Measurements from ENCODE around the gene DNAH8. TPM values are rescaled to one million over a fixed set of nuclear protein-coding genes. Genes with fewer than 3 reads are reported as not detected.

The DNAH8 gene
- total RNA-seq, 6 experiments from 2014 or later = not detected

DNA sequence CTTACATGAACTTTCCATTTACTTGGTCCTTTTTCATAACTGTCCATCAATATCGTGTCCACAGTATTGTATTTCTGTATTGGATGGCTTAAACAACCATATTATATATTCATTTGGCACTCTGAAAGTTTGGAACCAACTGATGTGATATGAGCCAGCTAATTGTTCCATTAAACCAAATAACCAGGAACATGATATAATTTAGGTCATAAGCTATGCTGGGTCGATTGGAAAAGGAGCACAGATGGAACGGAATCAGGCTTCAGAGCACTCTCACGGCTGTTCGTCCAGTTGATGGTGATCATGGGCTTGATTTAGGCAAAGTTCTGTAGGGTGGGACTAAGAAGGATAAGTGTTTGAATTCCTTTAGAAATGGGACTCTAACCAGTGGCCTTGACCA lies 142.7 kb downstream of the DNAH8 start:
- Mint-ChIP-seq H3K4me1 (ENCODE audit: low read depth) (no peaks in the 10 kb centered on the region), H3K27ac (no peak overlapping the region), H3K36me3 (ENCODE audit: low read depth) (no peaks in the 10 kb centered on the region), H3K27me3 (ENCODE audit: insufficient read depth) (no peaks in the 10 kb centered on the region), H3K4me3 (no peak overlapping the region), H3K9me3 (no peaks in the 10 kb centered on the region)
- TF ChIP-seq, protein P1, sequence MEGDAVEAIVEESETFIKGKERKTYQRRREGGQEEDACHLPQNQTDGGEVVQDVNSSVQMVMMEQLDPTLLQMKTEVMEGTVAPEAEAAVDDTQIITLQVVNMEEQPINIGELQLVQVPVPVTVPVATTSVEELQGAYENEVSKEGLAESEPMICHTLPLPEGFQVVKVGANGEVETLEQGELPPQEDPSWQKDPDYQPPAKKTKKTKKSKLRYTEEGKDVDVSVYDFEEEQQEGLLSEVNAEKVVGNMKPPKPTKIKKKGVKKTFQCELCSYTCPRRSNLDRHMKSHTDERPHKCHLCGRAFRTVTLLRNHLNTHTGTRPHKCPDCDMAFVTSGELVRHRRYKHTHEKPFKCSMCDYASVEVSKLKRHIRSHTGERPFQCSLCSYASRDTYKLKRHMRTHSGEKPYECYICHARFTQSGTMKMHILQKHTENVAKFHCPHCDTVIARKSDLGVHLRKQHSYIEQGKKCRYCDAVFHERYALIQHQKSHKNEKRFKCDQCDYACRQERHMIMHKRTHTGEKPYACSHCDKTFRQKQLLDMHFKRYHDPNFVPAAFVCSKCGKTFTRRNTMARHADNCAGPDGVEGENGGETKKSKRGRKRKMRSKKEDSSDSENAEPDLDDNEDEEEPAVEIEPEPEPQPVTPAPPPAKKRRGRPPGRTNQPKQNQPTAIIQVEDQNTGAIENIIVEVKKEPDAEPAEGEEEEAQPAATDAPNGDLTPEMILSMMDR (IDR thresholded peaks at IDR 0.05) = no peak
- no peak for DNase-seq

DNA sequence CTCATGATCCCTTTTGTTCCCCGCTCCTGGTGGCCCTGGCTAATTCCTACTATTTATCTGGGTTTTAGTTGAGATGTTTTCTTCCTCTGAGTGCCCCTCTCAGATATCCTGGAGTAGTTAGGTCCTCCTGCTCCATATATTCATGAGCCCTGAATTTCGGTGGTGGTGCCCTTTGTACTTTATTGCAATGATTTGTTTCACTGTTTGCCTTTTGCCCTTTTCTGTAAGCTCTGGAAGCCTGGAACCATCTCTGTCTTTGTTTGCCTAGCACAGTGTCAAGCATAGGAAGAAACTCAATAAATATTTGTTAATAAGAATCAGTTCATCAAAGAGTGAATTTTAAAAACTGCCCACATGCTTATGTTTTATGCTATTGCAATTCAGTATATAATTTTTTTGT lies 144.9 kb downstream of the DNAH8 start:
- no peaks in the 10 kb centered on the region for H3K4me1 Mint-ChIP-seq (ENCODE audit: low read depth)
- H3K9me3 Mint-ChIP-seq = no peaks in the 10 kb centered on the region
- H3K4me3 Mint-ChIP-seq = no peak overlapping the region
- no peak for DNase-seq
- H3K27me3 Mint-ChIP-seq (ENCODE audit: insufficient read depth) = no peaks in the 10 kb centered on the region; the same call in 1 of the 2 replicates
- TF ChIP-seq, protein P1 (IDR thresholded peaks at IDR 0.05) = no peak
- H3K36me3 Mint-ChIP-seq (ENCODE audit: low read depth) = no peaks in the 10 kb centered on the region
- H3K27ac Mint-ChIP-seq = no peak overlapping the region

DNA sequence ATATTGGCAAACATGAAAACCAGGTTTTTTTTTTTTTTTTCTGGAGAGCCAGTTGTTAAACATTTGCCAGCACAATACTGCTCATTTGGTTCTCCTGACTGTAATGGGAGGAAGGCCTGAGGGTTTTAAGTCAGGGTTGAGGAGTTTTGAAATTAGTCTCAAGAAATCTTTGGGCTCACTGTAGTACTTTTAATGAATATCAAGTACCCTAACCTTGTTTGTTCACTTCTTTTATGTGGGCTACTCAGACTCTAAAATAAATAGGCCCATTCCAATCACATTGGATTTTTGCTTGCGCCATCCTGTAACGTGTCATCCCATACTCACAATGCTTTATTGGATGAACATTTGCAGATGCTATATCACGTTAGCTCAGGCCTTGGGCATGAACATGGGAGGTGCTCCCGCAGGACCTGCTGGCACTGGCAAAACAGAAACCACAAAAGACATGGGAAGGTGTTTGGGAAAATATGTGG lies 146.9 kb downstream of the DNAH8 start:
- H3K4me1 Mint-ChIP-seq (ENCODE audit: low read depth) = no peaks in the 10 kb centered on the region
- no peaks in the 10 kb centered on the region for H3K9me3 Mint-ChIP-seq
- no peak overlapping the region for H3K27ac Mint-ChIP-seq
- H3K27me3 Mint-ChIP-seq (ENCODE audit: insufficient read depth) = no peaks in the 10 kb centered on the region; the same call in 1 of the 2 replicates
- TF ChIP-seq, protein P1 (IDR thresholded peaks at IDR 0.05) = no peak
- no peak overlapping the region for H3K4me3 Mint-ChIP-seq
- H3K36me3 Mint-ChIP-seq (ENCODE audit: low read depth) = no peaks in the 10 kb centered on the region
- DNase-seq = no peak

DNA sequence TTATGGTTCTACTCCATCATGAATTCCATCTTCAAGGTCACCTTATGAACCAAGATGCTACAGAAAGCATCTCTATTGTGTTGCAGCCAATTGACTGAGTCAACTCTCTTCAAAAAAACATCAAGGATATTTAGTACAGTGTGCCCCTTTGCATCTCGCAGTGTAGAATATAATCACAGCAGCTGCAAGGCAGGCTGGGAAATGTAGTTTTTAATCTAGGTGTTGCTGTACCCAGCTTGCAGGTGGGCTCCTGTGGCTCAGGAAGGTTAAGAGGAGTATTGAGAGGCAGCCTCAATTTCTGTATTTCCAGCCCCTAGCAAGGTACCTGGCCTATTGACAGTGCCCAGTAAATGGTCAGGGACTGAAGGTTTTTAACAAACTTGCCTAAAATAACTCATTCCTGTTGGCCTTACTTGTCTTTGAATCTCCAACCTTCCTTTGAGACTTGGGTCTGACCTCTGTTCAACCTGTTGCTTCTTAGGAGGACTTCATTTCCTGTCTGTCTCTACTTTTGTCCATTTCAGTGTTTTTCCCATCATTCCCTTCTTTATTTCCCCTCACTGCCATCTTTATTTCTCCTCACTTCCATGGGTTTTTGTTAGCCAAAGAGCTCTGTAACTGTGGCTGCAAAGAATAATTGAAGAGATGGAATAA lies 150.5 kb downstream of the DNAH8 start:
- TF ChIP-seq, protein P1 (IDR thresholded peaks at IDR 0.05) = no peak
- Mint-ChIP-seq H3K4me3 (no peak overlapping the region), H3K36me3 (ENCODE audit: low read depth) (no peaks in the 10 kb centered on the region), H3K27me3 (ENCODE audit: insufficient read depth) (no peaks in the 10 kb centered on the region; the same call in 1 of the 2 replicates), H3K4me1 (ENCODE audit: low read depth) (no peaks in the 10 kb centered on the region), H3K27ac (no peak overlapping the region), H3K9me3 (no peaks in the 10 kb centered on the region)
- DNase-seq = no peak

DNA sequence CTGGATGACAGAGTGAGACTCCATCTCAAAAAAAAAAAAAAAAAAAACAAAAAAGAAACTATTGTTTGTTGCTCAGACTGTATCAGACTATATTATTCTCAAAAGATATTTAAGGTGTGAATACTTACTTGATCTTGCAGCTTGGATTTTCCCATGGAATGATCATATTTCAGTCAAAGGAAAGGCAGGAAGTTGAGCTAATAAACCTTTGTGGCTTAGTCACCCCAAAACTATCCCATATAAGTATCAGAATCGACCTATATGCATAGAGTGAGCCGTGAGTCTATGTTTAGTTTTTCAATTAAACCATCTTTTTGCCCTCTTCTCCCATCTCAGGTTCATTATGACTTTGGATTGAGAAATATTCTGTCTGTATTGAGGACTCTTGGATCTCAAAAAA lies 152.6 kb downstream of the DNAH8 start:
- Mint-ChIP-seq H3K27me3 (ENCODE audit: insufficient read depth) (no peaks in the 10 kb centered on the region; the same call in 1 of the 2 replicates), H3K9me3 (no peaks in the 10 kb centered on the region), H3K4me3 (no peak overlapping the region), H3K36me3 (ENCODE audit: low read depth) (no peaks in the 10 kb centered on the region), H3K4me1 (ENCODE audit: low read depth) (no peaks in the 10 kb centered on the region), H3K27ac (no peak overlapping the region)
- no peak for DNase-seq
- TF ChIP-seq, protein P1 (IDR thresholded peaks at IDR 0.05) = no peak

All from HFFc6 (cell line).